Stimulated activated CD4-positive, alpha-beta T cell treated with anti-CD3 and anti-CD28 coated beads, Interleukin-4, amount 100 ng/mL, for 4 hours (primary cell): ENCODE measurements around the gene OOSP1.
"Not testable (repeated sequence)": the region's sequence is repeated elsewhere in the genome, so short reads cannot be mapped to it uniquely, and the experiment has no call there.

Experiments used
- DNase-seq, 2 experiments: peaks; one replicate each; pipeline ENCODE4 v3.0.0-alpha.2; 2020

OOSP1 gene, protein sequence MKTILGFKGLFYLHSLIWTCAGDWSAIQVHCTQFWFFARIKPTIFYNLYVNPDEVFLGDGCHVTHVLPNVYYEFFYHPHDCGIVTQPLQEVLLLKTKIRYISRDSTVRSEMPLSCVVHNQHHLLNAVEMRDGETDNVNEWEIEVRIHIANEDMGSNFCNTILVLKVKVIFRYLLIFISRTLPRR

DNA sequence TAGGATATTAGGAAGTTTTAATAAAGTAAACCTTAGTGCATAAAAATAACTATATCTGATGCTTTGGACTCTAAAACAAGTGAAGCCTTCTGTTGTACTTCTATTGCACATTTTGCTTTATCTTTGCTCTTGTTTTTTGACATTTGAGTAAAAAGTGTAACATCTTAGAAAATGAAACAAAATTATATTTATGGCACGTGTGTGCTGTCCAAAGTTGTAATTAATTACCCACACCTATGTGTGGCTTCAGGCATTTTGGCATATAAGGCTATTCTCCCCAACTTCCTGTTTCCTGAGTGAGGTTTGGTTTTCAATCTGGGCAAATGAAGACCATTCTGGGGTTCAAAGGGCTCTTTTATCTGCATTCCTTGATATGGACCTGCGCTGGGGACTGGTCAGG, at the start of gene OOSP1:
TSS of gene OOSP1 (plus strand) at position 301 of the 400 bp plus-strand sequence. CDS start at position 324, 23 bp downstream.
- DNase-seq: no peak

DNA sequence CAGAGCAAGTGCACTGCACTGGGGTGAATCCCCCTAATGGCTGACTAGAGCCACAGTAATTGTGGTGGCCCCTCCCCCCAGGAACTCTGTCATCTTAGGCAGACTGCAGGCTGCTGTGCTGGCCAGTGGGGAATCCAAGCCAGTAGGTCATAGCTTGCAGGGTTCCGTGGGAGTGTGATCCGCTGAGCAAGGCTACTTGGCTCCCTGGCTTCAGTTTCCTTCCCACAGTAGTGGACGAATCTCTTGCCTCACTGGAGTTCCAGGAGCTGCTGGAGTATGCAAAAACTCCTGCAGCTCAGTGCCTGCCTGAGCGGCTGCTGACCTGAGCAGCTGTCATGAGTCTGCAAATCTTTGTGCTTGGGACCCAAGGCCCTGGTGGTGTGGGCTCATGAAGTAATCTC, 46.5 kb upstream of the OOSP1 start:
- no peak for DNase-seq

DNA sequence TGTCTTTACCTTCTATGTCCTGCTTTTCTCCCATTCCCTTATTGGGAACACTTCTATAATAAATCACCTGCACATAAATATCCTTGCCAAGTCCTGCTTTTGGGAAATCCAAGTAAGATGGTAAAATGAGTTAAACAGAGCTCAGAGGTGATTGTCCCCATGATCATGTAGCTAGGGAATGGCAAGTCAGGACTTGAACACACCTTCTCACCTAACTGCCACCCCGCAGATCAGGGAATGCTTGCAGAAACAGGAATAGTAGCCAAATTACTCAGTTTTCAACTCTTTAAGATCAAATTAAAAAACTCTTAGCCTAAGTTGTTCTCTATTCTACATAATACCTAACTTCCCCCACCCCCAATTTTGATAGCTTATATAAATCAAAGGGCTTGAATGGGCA, 43.6 kb upstream of the OOSP1 start:
- DNase-seq: no peak

DNA sequence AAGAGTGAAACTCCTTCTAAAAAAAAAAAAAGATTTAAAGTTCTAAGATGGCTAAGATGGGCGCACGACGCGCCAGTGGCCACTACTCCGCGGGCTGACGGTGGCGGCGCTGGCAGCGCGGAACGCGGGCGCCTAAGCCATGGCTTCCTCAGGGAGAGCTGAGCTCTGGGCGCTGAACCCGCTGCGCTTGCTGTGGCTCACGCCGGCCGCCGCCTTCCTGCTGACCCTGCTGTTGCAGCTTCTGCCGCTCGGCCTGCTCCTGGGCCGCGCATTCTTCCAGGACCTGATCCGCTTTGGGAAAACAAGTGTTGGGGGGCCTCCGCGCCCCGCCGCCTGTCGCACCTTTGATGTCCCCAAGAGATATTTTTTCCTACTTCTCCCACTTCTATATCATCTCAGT, 40.2 kb upstream of the OOSP1 start:
- DNase-seq: no peak

DNA sequence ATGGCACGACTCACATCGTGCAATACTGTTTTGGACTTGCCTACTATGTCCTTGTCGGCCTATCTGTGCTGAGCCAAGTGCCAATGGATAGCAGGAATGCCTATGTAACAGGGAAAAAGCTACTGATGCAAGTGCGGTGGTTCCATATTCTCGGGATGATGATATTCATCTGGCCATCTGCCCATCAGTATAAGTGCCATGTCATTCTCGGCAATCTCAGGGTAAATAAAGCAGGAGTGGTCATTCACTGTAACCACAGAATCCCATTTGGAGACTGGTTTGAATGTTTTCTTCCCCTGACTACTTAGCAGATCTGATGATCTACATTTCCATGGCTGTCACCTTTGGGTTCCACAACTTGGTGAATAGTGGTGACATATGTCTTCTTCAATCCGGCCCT, 39.6 kb upstream of the OOSP1 start:
- DNase-seq: no peak

DNA sequence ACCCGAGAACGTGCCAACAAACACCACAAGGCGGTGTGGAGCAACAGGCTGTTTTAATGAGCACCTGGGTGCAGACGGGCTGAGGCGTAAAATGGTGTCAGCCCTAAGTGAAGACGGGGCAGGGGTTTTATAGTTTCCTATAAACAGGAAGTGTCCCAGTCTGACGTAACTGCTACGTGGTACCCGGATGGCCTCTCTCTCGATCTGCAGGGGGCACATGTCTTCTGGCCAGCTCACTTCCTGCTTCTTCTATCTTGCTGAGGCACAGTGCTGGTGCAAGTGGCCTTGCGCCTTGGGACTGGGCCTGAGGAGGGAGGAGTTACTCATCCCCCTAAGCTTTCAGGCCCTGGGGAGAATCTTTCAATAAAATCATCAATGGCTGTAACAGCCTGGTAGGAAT, 38.7 kb upstream of the OOSP1 start:
- no peak for DNase-seq

DNA sequence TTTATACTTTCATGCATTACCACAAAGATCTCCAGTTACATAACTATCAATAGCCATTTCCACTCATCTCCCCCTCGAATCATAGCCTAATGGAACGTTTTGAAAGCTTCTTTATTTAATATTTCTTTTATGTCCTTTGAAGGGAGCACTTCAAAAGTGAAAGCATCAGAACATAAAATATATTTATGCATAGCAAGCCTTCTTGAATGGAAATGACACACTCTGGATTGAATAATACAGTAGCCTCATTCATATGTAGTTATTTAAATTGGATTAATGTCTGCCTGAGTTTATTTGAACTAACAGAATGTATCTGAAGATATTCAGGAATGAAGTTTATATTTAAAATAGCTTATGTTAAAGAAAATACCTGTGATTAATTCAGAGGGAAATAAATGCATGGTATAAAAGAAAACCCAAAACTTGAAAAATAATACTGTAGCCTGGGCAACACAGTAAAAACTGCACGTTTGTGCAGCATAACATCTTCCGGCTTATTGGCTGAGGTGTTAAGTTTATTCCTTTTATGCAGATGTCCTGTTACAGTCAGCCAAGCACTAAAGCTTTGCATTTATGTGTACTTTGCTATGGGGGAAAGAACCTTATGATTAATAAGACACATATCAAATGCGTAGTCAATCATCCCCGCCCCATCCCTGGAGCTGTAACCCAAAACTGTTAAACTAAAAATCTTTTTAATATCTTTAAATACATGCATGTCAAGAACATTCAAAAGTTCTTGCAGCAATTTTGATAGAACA, 37.7 kb upstream of the OOSP1 start:
- no peak for DNase-seq

DNA sequence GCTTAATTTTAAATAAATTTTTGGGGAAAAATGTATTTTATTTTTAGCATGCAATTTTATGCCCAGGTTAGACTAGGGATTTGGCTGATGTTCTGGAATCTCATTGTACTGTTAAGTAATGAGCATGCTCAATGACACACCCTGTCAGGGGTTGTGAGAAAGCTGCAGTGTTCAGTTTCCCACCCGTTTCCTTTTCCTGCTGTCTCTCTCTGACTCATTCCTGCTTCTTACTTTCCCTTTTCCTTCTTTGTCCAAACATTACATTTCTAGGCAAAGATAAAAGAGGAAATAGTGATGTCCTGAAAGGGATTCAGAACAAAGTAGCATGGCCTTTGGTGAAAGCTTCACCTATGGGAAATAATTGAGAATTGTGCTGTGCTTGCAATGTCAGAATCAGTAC, 36.9 kb upstream of the OOSP1 start:
- no peak for DNase-seq

DNA sequence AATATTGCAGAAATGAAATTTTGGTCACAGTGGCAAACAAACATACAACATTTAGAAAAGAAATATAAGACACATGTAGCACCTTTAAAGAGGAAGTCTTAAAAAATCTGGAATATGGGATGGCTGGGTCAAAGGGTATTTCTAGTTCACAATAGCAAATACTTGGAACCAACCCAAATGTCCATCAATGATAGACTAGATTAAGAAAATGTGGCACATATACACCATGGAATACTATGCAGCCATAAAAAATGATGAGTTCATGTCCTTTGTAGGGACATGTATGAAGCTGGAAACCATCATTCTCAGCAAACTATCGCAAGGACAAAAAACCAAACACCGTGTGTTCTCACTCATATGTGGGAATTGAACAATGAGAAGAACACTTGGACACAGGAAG, 34.7 kb upstream of the OOSP1 start:
- DNase-seq: not testable (repeated sequence)

DNA sequence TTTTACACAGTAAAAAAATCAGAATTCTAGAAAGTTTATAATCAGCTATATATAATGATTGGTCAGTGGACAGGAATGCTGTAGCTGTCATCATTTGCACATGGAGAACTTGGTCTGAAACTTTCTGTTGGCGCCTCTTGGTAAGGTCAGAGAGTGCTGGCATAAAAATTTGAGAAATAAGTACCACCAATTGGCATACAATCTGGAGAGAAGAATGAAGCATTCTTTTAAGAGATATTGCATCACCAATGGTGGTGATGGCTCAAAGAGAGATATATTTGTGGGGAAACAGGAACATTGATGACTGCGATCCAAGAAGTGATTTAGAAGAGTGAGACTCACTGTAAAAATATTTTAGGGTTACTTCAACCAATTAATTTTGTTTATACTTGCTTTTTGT, 19.8 kb upstream of the OOSP1 start:
- DNase-seq: no peak

DNA sequence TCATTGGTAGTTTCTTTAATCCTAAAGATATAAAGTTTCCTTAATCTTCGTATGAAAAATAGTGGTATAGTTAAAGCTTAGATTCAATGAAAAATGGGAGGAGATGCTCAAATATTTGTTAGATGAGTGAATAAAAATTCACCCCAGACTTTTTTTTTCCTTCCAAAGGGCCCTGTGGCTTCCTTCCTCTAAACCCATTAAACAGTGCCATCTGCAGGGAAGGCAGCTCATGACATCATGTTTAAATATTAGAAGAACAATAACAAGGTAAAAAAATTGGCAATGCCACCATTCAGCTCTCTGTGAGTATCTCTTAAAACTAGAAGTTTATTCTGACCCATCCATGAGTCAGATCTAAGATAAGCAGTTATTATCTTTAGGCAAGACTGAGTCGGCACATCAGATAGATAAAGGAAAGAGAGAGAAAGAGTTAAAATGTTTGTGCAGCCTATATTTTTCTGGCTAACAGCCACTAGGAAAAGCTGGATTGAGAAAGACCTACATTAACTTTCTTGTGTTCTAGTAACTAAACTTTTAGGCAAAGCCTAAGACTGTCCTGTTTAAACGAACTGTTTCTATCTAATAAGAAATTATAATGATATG, 19.1 kb upstream of the OOSP1 start:
- DNase-seq: no peak

DNA sequence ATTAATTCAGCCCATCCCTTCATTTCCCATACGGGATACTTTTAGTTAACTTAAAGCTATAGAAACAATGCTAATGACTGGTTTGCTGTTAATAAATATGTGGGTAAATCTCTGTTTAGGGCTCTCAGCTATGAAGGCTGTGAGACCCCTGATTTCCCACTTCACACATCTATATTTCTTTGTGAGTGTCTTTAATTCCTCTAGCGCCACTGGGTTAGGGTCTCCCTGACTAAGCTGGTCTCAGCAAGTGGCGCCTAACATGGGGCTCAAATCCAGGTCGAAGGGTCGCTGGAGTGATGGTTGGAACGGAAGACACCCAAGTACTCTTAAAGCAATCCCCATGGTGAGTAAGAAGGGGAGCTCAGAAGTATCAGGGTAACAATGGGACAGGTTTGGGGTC, 14.4 kb upstream of the OOSP1 start:
- no peak for DNase-seq

DNA sequence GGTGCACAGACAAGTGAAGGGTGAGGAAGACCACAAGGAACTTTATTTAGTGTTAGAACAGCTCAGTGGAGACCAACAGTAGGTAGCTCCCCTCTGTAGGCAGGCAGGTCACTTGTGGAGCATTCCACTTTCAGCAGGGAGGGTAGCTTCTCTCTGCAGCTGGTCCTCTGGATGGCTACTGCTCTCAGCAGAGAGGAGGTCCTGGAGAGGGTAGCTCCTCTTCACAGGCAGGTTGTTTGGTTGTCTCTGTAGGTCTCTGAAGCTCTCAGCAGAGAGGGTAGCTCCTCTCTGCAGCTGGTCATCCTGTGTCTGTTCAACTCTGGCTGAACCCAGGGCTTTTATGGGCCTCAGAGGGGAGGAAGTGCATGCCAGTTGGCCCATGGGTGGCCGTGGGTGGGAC, 6.5 kb upstream of the OOSP1 start:
- no peak for DNase-seq

DNA sequence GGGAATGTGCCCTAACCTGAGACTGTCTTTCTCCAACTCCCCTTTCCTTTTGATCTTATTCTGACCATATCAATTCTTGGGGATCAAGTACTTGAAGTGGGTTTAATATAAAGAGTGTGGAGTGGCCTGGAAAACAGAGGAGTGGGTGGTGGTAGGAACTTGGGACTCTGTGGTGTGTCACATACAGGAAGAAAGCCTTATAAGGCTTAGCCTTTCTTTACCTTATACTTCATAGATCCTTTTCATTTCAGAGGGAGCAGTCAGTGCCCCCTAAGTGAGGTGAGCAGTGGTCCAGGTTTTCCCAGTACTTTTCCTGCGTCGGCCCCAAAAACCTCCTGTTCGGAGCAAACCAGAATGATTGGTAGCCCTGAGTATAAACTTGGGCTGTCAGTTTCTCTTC, 486 bp downstream of the OOSP1 start:
- no peak for DNase-seq

DNA sequence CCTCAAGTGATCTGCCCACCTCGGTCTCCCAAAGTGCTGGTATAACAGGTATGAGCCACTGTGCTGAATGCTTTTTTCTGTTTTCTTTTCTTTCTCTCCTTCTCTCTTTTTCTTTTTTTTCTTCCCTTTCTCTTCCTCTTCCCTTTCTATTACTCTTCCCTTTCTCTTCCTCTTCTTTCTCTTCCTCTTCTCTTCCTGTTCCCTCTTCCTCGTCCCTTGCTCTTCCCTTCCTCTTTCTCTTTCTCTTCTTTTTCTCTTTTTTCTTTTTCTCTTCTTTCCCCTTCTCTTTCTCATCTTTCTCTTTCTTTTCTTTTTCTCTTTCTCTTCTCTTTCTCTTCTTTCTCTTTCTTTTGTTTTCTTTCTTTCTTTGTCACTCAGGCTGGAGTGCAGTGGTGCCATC, 1.2 kb downstream of the OOSP1 start:
- DNase-seq: no peak

DNA sequence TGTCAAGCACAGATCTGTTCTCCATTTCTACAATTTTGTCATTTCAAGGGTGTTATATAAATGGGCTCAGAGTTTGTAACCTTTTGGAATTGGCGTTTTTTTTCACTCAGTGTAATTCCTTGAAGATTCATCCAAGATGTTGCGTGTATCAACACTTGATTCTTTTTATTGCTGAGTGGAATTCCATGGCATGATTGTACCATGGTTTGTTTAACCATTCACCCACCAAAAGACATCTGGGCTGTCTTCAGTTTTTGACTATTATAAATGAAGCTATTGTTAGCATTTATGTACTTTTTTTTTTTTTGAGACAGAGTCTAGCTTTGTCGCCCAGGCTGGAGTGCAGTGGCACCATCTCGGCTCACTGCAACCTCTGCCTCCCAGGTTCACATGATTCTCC, 2.9 kb downstream of the OOSP1 start:
- DNase-seq: no peak

DNA sequence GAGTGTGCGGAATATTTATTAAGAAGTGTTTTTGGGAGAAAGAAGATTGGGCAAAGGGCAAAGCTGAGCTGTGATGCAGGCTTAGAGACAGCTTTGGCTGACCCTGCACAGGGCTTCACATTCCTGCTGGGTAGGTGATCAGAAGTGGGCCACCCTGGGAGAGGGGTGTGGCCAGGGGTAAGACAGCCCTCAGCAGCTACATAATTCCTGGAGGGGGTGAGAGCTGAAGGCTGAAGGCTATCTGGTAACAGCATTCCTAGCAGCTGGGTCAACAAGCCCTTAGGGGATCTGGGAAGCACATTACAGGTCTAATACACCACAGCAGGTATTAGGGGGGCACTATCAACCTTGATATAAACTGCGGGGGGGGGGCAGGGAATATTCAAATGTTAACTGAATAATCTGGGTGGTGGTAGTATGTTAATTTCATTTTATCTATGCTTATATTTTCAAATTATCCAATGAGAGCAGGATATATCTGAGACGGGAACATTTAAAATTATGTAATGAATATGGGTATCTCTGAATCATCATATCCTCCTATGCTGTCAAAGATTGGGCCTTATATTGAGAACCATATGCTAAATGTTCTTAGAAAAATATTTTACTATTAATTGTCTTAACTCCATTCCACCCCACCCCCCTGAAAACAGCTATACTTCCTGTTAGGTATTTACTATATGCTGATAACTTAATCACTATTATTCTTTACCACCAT, 5.9 kb downstream of the OOSP1 start:
- no peak for DNase-seq

DNA sequence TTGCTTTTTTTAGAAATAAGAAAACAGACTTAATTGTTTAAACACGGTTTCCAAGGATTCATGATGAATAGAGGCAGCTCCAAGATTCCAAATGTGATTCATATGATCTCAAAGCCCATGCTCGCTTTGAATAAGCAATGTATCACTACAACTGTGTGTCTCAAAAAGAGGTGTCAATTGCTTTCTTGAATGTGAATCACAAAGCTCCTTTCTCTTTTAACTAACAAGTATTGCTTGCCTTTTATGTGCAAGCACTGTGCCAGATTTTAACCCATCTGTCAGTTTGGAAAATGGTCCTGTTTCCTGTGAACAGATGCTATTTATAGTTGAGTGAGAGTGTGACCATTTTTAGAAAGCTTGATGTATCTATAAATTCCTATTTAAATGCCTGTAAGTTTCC, 6.5 kb downstream of the OOSP1 start:
- no peak for DNase-seq

DNA sequence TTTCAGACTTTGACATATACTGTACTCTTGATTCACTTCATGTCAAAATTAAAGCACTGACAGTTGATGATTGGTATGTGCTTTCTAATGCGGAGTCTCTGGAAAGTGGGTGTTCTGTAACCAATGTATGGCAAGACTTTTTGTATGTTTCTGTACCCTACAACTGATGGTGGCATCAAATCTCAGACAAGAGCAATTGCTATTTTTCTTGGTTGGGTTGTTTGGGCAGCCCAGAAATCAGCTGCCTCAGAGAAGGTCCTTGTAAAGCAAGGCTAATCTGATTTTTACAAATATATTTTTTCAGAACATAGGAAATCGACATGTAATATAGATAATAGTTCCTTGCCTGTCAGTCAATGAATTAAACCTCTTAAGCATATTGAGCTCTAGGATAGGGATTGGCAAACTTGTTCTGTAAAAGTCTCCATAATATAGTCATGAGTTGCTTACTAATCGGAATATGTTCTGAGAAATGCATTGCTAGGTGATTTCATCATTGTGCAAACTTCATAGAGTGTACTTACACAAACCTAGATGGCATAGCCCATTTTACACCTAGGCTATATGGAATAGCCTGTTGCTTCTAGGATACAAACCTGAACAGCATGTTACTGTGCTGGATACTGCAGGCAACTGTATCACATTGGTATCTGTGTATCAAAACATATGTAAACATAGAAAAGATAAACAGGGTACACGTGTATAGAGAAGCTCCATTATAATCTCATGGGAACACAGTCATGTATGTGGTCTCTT, 15.4 kb downstream of the OOSP1 start:
- no peak for DNase-seq

DNA sequence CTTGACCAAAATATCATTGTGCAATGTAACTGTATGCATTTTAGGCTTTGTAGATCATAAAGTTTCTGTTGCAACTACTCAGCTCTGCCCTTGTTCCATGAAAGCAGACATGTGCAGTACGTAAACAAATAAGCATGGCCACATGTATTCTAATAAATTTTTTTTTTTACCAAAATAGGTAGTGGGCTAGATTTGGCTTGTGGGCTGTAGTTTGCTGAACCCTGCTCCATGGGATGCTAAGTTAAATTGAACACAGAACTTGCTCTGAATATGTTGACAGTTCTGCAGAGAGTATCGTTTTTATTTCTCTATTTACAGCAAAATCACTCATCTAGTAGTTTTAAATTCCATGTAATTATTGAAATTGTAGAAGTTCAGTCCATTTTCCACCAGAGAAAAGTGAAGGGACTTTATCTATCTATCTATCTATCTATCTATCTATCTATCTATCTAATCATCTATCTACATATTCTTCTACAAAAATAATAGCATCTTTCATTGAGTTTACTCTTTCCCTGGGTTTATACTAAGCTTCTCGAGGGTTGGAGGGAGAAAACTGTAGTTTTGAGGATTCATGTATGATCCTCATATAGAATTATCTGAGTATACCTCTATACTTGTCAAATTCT, 16.1 kb downstream of the OOSP1 start:
- DNase-seq: no peak

DNA sequence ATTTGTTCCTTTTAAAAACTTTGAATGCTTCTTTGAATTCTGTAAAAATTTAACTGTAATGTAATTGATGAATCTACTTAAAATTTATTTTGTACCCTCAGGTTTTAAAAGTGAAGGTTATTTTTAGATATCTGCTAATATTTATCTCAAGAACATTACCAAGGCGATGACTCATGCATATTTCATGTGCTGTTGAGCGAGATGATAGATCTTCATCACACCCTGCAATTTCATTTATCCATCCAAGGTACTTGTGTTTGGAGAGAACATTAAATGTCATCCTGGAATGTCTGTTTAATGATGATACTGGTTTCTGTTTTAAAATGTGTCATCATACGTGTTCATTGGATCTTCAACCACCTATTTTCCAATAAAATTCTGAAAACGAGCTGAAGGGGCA, 18.9 kb downstream of the OOSP1 start:
- no peak for DNase-seq

DNA sequence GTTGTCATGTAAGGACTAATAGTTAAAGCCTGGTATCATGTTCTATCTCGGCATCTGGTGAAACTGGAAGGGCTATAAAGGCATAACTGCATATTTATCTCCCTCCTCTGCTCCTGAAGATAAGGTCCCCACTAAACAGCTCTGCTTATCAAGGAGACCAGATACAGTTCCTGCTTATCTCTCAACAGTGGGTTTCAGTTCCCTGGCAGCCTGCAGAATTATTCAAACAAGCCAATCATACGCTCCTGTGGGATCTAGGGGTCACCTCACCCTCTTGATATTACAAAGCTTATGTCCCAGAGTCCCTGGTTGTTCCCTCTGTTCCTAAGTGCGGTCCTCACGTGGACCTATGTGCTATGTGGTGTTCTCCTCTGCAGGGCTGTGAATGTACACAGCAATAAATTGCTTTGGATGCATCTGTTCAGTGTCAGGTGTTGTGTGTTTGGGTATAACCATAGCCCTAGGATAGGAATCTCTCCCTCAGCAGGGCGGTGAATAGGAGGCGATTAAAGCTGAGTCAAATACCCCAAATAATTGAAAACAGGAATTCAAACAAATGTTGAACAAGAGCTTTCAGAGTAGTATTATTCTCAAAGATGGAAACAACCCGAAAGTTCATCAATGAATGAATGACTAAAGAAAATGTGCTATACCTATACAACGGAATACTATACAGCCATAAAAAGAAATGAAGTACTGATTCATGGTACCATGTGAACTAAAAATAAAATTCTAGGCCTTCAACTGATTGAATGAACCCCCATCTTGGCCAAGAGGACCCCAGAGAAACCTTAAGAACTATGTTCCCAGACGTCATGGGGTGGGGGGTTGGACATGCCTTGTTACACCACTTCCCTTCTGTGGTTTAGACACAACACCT, 22.5 kb downstream of the OOSP1 start:
- no peak for DNase-seq
